SK-N-SH treated with all-trans-retinoic acid at 6 μM for 48 hours (cell line): Measurements from ENCODE around the gene CDA.

ENCODE experiments used
- BACH2 ChIP-seq: fragments of 250-450 bp; sonication (Bioruptor Pico); IDR thresholded peaks from 2 replicates; pipeline ENCODE4 v1.9.0; 2021; ENCODE audit warnings: mild to moderate bottlenecking, borderline replicate concordance
- CREB5 ChIP-seq: fragments of 250-450 bp; sonication (Bioruptor Pico); IDR thresholded peaks from 2 replicates; pipeline ENCODE4 v1.5.1; 2020; ENCODE audit warnings: low read depth, mild to moderate bottlenecking, moderate library complexity
- CSRNP3 ChIP-seq: fragments of 250-450 bp; sonication (Bioruptor Pico); IDR thresholded peaks from 2 replicates; pipeline ENCODE4 v1.5.1; 2021; ENCODE audit warnings: mild to moderate bottlenecking, moderate library complexity
- ESRRG ChIP-seq: fragments of 250-450 bp; sonication (Bioruptor Pico); IDR thresholded peaks from 2 replicates; pipeline ENCODE4 v1.6.1; 2021; ENCODE audit warnings: mild to moderate bottlenecking
- GLIS3 ChIP-seq: fragments of 250-450 bp; sonication (Bioruptor Pico); IDR thresholded peaks from 2 replicates; pipeline ENCODE4 v1.5.0; 2020; ENCODE audit warnings: mild to moderate bottlenecking, moderate library complexity
- PATZ1 ChIP-seq: fragments of 250-450 bp; sonication (Bioruptor Pico); IDR thresholded peaks from 2 replicates; pipeline ENCODE4 v1.8.0; 2020; ENCODE audit warnings: mild to moderate bottlenecking, moderate library complexity, borderline replicate concordance
- RARB ChIP-seq: fragments of 250-450 bp; sonication (Bioruptor Pico); IDR thresholded peaks from 2 replicates; pipeline ENCODE4 v1.8.0; 2021; ENCODE audit warnings: mild to moderate bottlenecking, moderate library complexity
- SNAI2 ChIP-seq: fragments of 250-450 bp; sonication (Bioruptor Pico); IDR thresholded peaks from 2 replicates; pipeline ENCODE4 v1.5.0; 2020; ENCODE audit warnings: mild to moderate bottlenecking, moderate library complexity
- TSHZ2 ChIP-seq: fragments of 250-450 bp; sonication (Bioruptor Pico); IDR thresholded peaks from 2 replicates; pipeline ENCODE4 v1.5.0; 2020; ENCODE audit warnings: mild to moderate bottlenecking, moderate library complexity

GRCh38 chr1:20648438-20648837, 59.5 kb downstream of the CDA start:
- TF ChIP-seq ESRRG (CRISPR knock-in tag) (no peak), GLIS3 (no peak), CREB5 (no peak), BACH2 (CRISPR knock-in tag) (no peak), CSRNP3 (no peak), TSHZ2 (CRISPR knock-in tag) (no peak), RARB (CRISPR knock-in tag) (no peak), SNAI2 (no peak), PATZ1 (CRISPR knock-in tag) (no peak)
